Measurements from ENCODE around the gene PKP1.

GRCh38 chr1:201369209-201369608 lies 85.9 kb downstream of the PKP1 start:
- TF ChIP-seq CTCF (IDR thresholded peaks at IDR 0.05; ENCODE audit: insufficient read depth, low read length, poor library complexity, severe bottlenecking) (no peak), EZH2phosphoT487 (conservative IDR thresholded peaks at IDR 0.05; ENCODE audit: low read length) (no peak)
